Measurements from ENCODE around the gene NSUN2. TPM values are rescaled to one million over a fixed set of nuclear protein-coding genes. Genes with fewer than 3 reads are reported as not detected.

Gene NSUN2
- total RNA-seq, 1 experiment from 2014 or later, result 184 TPM

GRCh38 chr5:6606884-6607558 lies 25.8 kb downstream of the NSUN2 start:
- DNase-seq (ENCODE audit: low read depth), result no peak

GRCh38 chr5:6604946-6605345 lies 27.9 kb downstream of the NSUN2 start:
- no peak for DNase-seq (ENCODE audit: low read depth)

- DNase-seq (ENCODE audit: low read depth), result no peak
These were observed 28.5 kb downstream of the NSUN2 start for GRCh38 chr5:6604341-6604740.

- no peak for DNase-seq (ENCODE audit: low read depth)
These were observed 29.2 kb downstream of the NSUN2 start for GRCh38 chr5:6603643-6604042.

GRCh38 chr5:6602441-6602840 lies 30.4 kb downstream of the NSUN2 start:
- no peak for DNase-seq (ENCODE audit: low read depth)

- no peak for DNase-seq (ENCODE audit: low read depth)
These were observed 31.0 kb downstream of the NSUN2 start for GRCh38 chr5:6601816-6602215.

- DNase-seq (ENCODE audit: low read depth), result no peak
These were observed 31.6 kb downstream of the NSUN2 start for GRCh38 chr5:6601271-6601670.

GRCh38 chr5:6599739-6600138 lies 33.1 kb downstream of the NSUN2 start:
- no peak for DNase-seq (ENCODE audit: low read depth)

- DNase-seq (ENCODE audit: low read depth), result no peak
These were observed 34.4 kb downstream of the NSUN2 start for GRCh38 chr5:6598351-6598900.

- DNase-seq (ENCODE audit: low read depth), result no peak
These were observed 35.3 kb downstream of the NSUN2 start for GRCh38 chr5:6597557-6597956.

GRCh38 chr5:6596388-6596787 lies 36.5 kb downstream of the NSUN2 start:
- DNase-seq (ENCODE audit: low read depth), result no peak

GRCh38 chr5:6595405-6595804 lies 37.4 kb downstream of the NSUN2 start:
- DNase-seq (ENCODE audit: low read depth), result no peak

GRCh38 chr5:6594066-6594465 lies 38.8 kb downstream of the NSUN2 start:
- DNase-seq (ENCODE audit: low read depth), result no peak

GRCh38 chr5:6593148-6594016 lies 39.5 kb downstream of the NSUN2 start:
- DNase-seq (ENCODE audit: low read depth), result no peak

- no peak for DNase-seq (ENCODE audit: low read depth)
These were observed 40.2 kb downstream of the NSUN2 start for GRCh38 chr5:6592601-6593000.

- no peak for DNase-seq (ENCODE audit: low read depth)
These were observed 41.1 kb downstream of the NSUN2 start for GRCh38 chr5:6591671-6592288.

GRCh38 chr5:6590581-6590980 lies 42.3 kb downstream of the NSUN2 start:
- no peak for DNase-seq (ENCODE audit: low read depth)

- no peak for DNase-seq (ENCODE audit: low read depth)
These were observed 45.7 kb downstream of the NSUN2 start for GRCh38 chr5:6587171-6587570.

GRCh38 chr5:6586647-6587042 lies 46.2 kb downstream of the NSUN2 start:
- DNase-seq (ENCODE audit: low read depth), result no peak

- no peak for DNase-seq (ENCODE audit: low read depth)
These were observed 46.8 kb downstream of the NSUN2 start for GRCh38 chr5:6585939-6586646.

- peak; percentile 43 for DNase-seq (ENCODE audit: low read depth)
These were observed 47.7 kb downstream of the NSUN2 start for GRCh38 chr5:6585168-6585567.
